Measurements from ENCODE around the gene COX19.

- TF ChIP-seq SUZ12 (IDR thresholded peaks at IDR 0.05) = no peak
- no peak for TF ChIP-seq ELF4 (IDR thresholded peaks at IDR 0.05)
- no peak for TF ChIP-seq FOXM1 (IDR thresholded peaks at IDR 0.05; ENCODE audit: borderline replicate concordance)
- TF ChIP-seq, protein P1, sequence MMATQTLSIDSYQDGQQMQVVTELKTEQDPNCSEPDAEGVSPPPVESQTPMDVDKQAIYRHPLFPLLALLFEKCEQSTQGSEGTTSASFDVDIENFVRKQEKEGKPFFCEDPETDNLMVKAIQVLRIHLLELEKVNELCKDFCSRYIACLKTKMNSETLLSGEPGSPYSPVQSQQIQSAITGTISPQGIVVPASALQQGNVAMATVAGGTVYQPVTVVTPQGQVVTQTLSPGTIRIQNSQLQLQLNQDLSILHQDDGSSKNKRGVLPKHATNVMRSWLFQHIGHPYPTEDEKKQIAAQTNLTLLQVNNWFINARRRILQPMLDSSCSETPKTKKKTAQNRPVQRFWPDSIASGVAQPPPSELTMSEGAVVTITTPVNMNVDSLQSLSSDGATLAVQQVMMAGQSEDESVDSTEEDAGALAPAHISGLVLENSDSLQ (IDR thresholded peaks at IDR 0.05) = no peak
- no peak for TF ChIP-seq BHLHE40 (IDR thresholded peaks at IDR 0.05; ENCODE audit: borderline replicate concordance)
Observed at GRCh38 chr7:1009747-1010146, 34.4 kb upstream of the COX19 start.

Measured in HEK293T (cell line).